AG04450 (cell line): Measurements from ENCODE around the gene CYB5RL. TPM values are rescaled to one million over a fixed set of nuclear protein-coding genes. Genes with fewer than 3 reads are reported as not detected.

Source experiments
- CTCF ChIA-PET: fragments of 300-600, 350-600 bp; formaldehyde crosslinking; extraction: SDS; loops from one replicate; lab custom pipeline; 2022; ENCODE audit warnings: antibody characterized with exemption, inconsistent platforms; lab: Charles Lee
- POLR2A ChIA-PET: fragments of 350-600 bp; formaldehyde crosslinking; extraction: SDS; loops from one replicate; lab custom pipeline; 2021; ENCODE audit warnings: antibody characterized with exemption, inconsistent platforms; lab: Yijun Ruan, JAX
- DNase-seq: peaks from one replicate; pipeline ENCODE4 v3.0.0-alpha.2; 2011; ENCODE audit warnings: low read depth, low spot score
- H3K27ac ChIP-seq: one replicate; pipeline ENCODE4 v1.5.1; 2012; ENCODE audit warnings: low read depth, low read length, control low read depth
- H3K27me3 ChIP-seq: one replicate; pipeline ENCODE4 v1.6.0; 2012; ENCODE audit warnings: low read length; ENCODE audit not compliant: control insufficient read depth, insufficient read depth
- H3K4me3 ChIP-seq: 2 replicates; pipeline ENCODE4 v1.5.1; 2011; ENCODE audit warnings: mild to moderate bottlenecking, low read depth, low read length, control low read depth
- H3K9me3 ChIP-seq: 2 replicates; pipeline ENCODE4 v1.5.1; 2012; ENCODE audit warnings: low read length; ENCODE audit not compliant: control insufficient read depth, insufficient read depth
- polyA plus RNA-seq: library from polyadenylated mRNA; depleted of rRNA; stranded (reverse); fragments of >200 nt; gene quantifications from 2 replicates; pipeline ENCODE4 v1.2.3, GENCODE V29; 2011
- TF ChIP-seq, protein P1 (sequence below): IDR thresholded peaks from 2 replicates; pipeline ENCODE4 v1.5.1; 2011; ENCODE audit warnings: low read depth, low read length, control low read depth, inconsistent platforms

The CYB5RL gene
- polyA plus RNA-seq, 1 experiment = 4.1 TPM

DNA sequence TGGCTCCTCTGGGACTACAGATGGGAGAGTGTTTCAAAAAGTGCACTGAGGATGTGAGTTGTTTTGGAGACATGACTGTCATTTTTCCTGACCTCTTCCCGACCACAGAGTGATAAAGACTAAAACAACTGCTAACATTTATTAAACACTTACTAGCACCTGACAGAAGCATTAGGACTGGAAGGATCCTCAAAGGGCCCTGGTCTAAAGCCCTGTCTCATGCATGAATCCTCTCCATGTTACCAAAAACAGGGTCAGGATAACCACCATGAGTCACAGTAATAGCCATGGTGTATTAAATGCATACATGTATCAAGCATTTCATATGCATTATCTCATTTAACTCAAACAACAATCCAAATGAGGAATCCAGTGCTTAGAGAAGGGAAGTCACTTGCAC is 11.5 kb downstream of the CYB5RL start:
- DNase-seq = no peak
- Histone ChIP-seq H3K9me3 (no peaks in the 10 kb centered on the region), H3K4me3 (no peak overlapping the region), H3K27me3 (no peaks in the 10 kb centered on the region), H3K27ac (no peak overlapping the region)
- CTCF ChIA-PET = interaction anchor here (0.6 kb wide), 1 partner anchor 299 kb away, joined by 3 read pairs; no protein-coding TSS in a partner anchor
- POLR2A ChIA-PET = no interaction called here
- TF ChIP-seq, protein P1, sequence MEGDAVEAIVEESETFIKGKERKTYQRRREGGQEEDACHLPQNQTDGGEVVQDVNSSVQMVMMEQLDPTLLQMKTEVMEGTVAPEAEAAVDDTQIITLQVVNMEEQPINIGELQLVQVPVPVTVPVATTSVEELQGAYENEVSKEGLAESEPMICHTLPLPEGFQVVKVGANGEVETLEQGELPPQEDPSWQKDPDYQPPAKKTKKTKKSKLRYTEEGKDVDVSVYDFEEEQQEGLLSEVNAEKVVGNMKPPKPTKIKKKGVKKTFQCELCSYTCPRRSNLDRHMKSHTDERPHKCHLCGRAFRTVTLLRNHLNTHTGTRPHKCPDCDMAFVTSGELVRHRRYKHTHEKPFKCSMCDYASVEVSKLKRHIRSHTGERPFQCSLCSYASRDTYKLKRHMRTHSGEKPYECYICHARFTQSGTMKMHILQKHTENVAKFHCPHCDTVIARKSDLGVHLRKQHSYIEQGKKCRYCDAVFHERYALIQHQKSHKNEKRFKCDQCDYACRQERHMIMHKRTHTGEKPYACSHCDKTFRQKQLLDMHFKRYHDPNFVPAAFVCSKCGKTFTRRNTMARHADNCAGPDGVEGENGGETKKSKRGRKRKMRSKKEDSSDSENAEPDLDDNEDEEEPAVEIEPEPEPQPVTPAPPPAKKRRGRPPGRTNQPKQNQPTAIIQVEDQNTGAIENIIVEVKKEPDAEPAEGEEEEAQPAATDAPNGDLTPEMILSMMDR = no peak

DNA sequence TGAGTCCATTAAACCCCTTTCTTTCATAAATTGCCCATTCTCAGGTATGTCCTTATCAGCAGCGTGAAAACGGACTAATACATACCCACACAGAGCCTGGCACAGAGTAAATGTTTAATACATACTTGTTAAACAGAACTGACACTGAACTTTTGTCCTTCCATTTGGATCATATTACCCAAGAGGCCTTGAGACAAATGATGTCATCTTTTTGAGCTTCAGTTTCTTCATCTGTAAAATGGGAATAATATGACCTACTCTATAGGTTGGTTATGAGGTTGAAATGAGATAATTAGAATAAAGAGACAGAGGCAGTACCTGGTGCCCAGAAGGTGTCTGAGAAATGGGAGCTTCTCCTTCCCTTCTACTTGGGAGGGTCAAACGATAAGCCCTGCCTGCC is 13.8 kb downstream of the CYB5RL start:
- TF ChIP-seq, protein P1 = no peak
- no peak overlapping the region for H3K4me3 ChIP-seq
- H3K27me3 ChIP-seq = no peaks in the 10 kb centered on the region
- ChIA-PET CTCF (no interaction called here), POLR2A (no interaction called here)
- no peak for DNase-seq
- H3K27ac ChIP-seq = no peak overlapping the region
- H3K9me3 ChIP-seq = no peaks in the 10 kb centered on the region

DNA sequence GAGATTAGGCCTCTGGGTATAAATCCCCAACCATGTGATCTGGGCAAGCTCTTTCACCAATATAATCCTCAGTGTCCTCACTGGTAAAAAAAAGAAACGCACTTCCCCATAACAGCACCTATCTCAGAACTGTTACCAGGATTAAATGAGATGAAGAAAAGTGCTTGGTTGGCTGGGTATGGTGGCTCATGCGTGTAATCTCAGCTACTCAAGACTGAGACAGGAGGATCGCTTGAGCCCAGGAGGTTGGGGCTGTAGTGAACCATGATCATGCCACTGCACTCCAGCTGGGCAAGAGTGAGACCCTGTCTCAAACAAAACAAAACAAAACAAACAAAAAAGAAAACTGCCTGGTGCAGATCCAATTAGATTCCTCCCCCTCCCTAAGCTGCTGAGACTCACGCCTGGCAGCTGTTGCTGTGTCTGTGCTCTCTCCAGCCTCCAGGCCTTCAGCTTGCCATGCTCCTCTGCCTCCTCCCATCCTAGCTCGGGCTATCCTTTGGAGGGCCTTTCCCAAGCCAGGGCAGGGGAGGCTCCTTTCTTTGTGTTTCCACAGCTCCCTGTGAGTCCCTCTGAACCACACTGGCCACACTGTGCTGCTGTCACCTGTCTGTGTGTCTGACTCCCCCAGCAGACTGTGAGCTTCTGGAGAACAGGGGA is 19.0 kb downstream of the CYB5RL start:
- no peak overlapping the region for H3K27ac ChIP-seq
- H3K4me3 ChIP-seq = no peak overlapping the region
- POLR2A ChIA-PET = no interaction called here
- no peak for DNase-seq
- no peaks in the 10 kb centered on the region for H3K27me3 ChIP-seq
- CTCF ChIA-PET = interaction anchor here (0.5 to 1.8 kb wide), 4 partner anchors 8 to 311 kb away, joined by 3 to 11 read pairs (median 10); no protein-coding TSS in a partner anchor
- TF ChIP-seq, protein P1 = no peak
- no peaks in the 10 kb centered on the region for H3K9me3 ChIP-seq

GRCh38 chr1:54178296-54179070 is 21.3 kb downstream of the CYB5RL start:
- TF ChIP-seq, protein P1 = no peak
- ChIA-PET POLR2A (interaction anchor here (0.6 kb wide), 1 partner anchor 997 kb away, joined by 3 read pairs; no protein-coding TSS in a partner anchor), CTCF (no interaction called here)
- no peaks in the 10 kb centered on the region for H3K9me3 ChIP-seq
- no peak for DNase-seq
- H3K27ac ChIP-seq = no peak overlapping the region
- no peaks in the 10 kb centered on the region for H3K27me3 ChIP-seq
- H3K4me3 ChIP-seq = no peak overlapping the region

DNA sequence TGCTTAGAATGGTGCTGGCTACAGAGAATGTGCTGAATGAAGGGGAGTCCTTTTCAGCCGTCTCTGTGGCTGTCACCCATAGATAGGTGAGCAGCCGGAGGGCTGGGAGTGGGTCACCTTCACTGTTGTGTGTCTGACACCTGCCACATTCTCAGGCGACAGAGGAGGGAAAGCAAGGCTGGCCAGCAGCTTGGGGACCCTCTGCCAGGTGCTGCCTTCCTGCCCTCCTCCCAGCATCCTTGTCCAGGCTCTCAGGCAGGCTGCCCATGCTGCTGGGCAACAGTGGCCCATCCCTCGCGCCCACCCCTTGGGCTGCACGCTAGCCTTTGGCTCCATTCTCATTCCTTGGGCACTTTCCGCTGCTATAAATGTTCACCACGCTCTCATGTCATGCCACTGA is 22.1 kb downstream of the CYB5RL start:
- TF ChIP-seq, protein P1 = no peak
- Histone ChIP-seq H3K4me3 (no peak overlapping the region), H3K27me3 (no peaks in the 10 kb centered on the region), H3K27ac (no peak overlapping the region), H3K9me3 (no peaks in the 10 kb centered on the region)
- POLR2A ChIA-PET = no interaction called here
- CTCF ChIA-PET = no interaction called here
- no peak for DNase-seq
